Astrocyte (in vitro differentiated cells and primary cell): Measurements from ENCODE around the gene HAT1.

Source experiments
- CTCF ChIP-seq: IDR thresholded peaks from 2 replicates; pipeline ENCODE4 v1.5.1; 2011; ENCODE audit warnings: low read depth, mild to moderate bottlenecking, inconsistent platforms, low read length, moderate library complexity; ENCODE audit not compliant: insufficient read depth
- EZH2 ChIP-seq: IDR thresholded peaks from 2 replicates; pipeline ENCODE4 v1.6.1; 2012; ENCODE audit warnings: mild to moderate bottlenecking, low read length, inconsistent platforms; ENCODE audit not compliant: insufficient read depth

GRCh38 chr2:171952748-171953147, 30.5 kb downstream of the HAT1 start:
- TF ChIP-seq CTCF = no peak
- TF ChIP-seq EZH2 = no peak
